NCI-H774 (cell line): ENCODE measurements around the gene LST1.

Source experiments
- DNase-seq: peaks from one replicate; lab custom pipeline; 2025; lab: John Stamatoyannopoulos, UW

LST1 gene

DNA sequence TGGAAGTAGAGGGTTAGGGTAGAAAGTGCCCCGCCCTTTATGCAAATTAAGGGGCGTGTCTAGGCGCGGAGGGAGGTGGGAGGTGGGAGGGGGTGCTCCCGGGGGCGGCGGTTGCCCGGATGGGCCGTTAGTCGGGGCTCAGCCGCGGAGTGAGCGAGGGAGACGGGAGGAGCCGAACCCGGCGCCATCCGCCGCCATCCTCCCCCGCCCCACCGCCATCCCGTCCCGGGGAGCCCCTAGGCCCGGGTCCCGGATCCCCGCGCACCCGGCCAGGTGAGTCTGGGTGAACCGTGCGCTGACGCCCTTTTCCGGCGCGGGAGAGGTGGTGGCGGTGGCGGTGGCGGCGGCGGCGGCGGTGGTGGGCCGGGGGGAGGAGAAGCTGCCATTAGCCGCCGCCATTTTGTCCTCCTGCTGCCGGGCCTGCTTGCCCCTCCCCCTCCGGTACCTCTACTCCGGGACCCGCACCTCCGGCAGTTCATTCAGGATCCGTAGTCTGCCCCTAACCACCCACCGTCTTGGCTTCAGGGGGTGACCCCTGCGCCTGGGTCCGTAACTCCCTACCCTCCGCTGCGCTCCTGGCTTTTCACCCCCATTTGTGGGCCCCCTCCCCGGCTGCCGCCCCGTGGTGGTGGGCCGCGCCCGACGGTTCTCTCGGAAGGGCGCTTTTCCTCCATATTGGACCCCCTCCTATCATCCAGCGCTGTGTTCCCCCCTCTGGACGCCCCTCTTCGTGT lies 34.7 kb downstream of the LST1 start, which contains the start of gene PRRC2A:
Gene PRRC2A (plus strand): TSS at position 130 of the 734 bp plus-strand sequence. CDS start 2,075 bp downstream, outside the sequence.
- peak; percentile 82 for DNase-seq

DNA sequence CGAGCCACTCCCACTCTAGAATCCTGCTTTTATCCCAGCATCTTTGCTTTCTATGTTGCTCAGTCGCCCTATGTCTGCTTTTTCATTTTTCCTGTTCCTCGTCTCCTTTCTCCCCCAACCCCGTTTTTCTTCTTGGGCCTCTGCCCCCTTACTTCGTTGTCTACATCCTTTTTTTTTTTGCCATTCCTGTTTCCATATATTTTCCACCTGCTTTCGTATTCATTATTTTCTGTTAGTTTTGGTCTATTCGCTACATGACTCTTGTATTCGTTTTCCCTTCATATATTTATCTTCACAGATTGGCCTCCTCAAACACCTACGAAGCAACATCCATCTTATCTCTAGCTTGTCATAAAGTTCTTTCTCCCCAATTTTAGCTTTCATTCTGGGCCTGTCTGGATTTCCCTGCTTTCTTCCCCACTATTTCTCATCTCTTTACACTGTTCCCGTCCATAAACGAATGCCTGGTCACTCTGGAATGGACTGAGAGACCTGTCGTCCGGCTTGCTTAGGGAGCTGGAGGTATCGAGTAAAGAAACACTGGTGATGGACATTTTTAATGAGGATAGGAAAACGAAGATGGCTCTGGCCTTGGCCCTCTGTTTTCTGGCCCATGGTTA lies 35.4 kb downstream of the LST1 start:
- DNase-seq = no peak

DNA sequence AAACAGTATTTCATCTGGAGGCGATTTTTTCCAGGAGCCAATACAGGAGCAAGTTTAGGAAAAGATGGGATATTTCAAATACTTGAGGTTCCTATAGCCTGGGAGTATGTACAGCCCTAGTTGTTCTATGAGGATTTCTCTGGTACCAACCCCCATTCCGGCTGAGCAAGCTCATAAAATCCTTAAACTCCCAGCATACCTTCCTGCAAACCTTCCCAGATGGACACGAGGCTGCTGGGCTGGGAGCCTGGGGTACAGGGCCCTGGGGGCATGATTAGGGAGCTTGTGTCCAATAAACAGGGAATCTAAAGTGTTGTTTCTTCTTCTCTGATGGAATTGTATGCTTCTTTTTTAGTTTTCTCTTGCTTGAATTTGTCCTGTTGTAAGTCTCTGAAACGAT lies 35.9 kb downstream of the LST1 start:
- no peak for DNase-seq

DNA sequence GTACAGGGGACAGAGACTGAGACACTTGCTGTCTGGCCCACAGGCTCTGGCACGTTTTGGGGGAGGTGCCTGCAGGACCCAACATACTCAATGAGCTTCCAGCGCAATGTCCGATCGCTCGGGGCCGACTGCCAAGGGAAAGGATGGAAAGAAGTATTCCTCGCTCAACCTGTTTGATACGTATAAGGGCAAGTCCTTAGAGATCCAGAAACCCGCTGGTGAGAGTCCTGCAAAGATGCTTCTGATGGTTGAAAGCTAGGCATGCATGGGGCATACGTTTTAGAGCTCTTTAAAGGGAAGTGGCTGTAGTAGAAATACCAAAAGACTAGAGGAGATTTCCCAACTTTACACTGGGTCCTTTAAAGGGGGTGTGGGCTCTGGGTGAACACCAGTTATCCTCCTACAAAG lies 36.6 kb downstream of the LST1 start:
- no peak for DNase-seq

DNA sequence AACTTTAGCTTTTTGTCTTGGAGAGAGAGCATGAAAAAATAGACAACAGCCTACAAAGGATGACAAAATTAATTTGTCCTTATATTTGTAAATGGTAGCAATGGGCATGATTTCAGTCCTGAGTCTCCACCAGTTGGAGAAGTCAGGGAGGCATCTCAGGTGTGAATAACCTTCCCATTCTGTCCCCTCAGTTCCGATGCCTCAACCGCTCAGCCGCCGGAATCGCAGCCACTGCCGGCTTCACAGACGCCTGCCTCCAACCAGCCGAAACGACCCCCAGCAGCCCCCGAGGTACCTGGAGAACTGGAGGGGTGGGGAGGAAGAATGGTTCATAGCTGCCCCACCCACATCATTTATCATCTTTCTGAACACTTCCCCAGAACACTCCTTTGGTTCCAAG lies 38.0 kb downstream of the LST1 start:
- DNase-seq = no peak

DNA sequence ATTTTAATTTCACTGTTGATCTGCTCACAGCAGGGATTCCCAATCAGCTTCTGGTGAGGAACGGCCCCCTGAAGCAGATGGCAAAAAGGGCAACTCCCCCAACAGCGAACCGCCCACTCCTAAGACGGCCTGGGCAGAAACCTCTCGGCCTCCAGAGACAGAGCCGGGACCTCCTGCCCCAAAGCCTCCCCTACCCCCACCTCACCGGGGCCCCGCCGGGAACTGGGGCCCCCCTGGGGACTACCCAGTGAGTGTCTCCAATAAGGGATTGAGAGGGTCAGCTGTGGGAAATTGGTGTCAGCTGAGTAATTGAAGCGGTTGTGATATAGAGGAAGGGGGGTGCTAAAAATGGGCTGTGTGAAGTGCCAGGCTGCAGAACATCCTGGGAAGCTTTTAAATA lies 40.9 kb downstream of the LST1 start:
- DNase-seq = no peak

DNA sequence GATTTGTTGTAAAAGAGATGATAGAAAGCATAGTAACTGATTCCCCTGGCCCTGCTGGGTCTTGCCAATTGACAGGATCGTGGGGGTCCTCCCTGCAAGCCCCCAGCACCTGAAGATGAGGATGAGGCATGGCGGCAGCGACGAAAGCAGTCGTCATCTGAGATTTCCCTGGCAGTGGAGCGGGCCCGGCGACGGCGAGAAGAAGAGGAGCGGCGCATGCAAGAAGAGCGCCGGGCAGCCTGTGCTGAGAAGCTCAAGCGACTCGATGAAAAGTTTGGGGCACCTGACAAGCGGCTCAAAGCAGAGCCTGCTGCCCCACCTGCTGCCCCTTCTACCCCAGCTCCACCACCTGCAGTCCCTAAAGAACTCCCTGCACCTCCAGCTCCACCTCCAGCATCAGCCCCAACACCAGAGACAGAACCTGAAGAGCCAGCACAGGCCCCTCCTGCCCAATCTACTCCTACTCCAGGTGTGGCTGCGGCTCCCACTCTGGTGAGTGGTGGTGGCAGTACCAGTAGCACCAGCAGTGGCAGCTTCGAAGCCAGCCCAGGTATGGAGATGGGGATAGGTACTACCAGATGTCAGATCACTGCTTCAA lies 41.7 kb downstream of the LST1 start:
- DNase-seq = no peak

DNA sequence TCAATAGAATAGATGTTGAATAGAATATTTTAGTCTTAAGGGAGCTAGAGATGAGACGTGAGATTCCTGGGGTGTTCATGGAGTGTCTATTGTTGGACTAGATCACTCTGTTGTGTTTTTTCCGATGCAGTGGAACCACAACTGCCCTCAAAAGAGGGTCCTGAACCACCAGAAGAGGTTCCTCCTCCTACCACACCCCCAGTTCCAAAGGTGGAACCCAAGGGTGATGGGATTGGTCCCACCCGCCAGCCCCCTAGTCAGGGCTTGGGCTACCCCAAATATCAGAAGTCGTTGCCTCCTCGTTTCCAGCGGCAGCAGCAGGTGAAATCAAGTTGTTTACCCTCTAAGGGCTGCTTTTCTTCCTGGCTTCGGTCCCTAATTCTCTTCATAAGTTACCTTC lies 42.9 kb downstream of the LST1 start:
- no peak for DNase-seq

DNA sequence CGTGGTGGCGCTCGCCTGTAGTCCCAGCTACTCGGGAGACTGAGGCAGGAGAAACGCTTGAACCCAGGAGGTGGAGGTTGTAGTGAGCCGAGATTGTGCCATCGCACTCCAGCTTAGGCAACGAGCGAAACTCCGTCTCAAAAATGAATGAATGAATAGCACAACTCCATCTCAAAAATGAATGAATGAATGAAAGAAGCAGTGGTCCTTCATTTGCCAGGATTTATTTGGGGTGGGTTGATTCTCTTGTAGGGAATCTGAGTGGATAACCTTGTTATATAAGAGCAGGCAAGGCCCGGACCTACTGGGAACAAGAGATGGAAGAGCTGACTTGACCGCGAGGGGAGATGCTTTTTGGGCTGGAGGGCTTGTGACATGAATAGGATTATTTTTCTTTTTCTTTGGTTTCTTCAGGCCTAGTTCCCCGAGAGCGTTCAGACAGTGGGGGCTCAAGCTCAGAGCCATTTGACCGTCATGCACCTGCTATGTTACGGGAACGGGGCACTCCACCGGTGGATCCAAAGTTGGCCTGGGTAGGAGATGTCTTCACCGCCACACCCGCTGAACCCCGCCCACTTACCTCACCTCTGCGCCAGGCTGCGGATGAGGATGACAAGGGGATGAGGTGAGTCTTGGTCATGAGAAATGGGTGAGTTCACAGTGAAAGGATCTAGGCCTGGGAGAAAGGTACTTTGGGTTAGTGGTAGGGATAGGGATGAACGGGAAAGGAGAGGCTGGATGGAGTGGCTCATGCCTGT lies 44.3 kb downstream of the LST1 start:
- DNase-seq = no peak

DNA sequence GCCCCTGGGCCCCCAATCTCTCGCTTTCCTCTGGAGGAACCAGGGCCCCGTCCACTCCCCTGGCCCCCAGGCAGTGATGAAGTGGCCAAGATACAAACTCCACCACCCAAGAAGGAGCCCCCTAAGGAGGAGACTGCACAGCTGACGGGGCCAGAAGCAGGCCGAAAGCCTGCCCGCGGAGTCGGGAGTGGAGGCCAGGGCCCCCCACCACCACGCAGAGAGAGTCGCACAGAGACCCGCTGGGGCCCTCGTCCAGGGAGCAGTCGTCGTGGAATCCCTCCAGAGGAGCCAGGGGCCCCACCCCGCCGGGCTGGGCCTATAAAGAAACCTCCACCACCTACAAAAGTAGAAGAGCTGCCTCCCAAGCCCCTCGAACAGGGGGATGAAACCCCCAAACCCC lies 45.1 kb downstream of the LST1 start:
- no peak for DNase-seq

DNA sequence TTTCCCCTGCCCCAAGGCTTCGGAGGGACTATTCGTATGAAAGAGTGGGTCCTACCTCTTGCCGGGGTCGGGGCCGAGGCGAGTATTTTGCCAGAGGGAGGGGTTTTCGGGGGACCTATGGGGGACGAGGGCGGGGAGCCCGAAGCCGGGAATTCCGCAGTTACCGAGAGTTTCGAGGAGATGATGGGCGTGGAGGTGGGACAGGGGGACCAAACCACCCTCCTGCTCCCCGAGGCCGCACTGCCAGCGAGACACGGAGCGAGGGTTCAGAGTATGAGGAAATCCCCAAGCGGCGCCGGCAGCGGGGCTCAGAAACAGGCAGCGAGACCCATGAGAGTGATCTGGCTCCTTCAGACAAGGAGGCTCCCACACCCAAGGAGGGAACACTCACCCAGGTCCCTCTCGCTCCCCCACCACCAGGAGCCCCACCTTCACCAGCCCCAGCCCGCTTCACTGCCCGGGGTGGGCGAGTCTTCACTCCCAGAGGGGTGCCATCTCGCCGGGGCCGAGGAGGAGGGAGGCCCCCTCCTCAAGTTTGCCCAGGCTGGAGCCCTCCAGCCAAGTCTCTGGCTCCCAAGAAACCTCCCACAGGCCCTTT lies 45.7 kb downstream of the LST1 start:
- DNase-seq = no peak

DNA sequence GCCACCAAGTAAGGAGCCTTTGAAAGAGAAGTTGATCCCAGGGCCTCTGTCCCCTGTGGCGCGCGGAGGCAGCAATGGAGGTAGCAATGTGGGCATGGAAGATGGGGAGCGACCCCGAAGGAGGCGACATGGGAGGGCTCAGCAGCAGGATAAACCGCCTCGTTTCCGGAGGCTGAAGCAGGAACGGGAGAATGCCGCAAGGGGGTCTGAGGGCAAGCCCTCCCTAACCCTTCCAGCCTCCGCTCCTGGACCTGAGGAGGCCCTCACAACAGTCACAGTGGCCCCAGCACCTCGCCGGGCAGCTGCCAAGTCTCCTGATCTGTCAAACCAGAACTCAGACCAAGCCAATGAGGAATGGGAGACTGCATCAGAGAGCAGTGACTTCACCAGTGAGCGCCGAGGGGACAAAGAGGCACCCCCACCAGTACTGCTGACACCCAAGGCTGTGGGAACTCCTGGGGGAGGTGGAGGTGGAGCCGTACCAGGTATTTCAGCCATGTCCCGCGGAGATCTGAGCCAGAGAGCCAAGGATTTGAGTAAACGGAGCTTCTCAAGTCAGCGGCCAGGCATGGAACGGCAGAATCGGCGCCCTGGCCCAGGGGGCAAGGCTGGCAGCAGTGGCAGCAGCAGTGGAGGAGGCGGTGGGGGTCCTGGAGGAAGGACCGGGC lies 46.3 kb downstream of the LST1 start:
- no peak for DNase-seq

DNA sequence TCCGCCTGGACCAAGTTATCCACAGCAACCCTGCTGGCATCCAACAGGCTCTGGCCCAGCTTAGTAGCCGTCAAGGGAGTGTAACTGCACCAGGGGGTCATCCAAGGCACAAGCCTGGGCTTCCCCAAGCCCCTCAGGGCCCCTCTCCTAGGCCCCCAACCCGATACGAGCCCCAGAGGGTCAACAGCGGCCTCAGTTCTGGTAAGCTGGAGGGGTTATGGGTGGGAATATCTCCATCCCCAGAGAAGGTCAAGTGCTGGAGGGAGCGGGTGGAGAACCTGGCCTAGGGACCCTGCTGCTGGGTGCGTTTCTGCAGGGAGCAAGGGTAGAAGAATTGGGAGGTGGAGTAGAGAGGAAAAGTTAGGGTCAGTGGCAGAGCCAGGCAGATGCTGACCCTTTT lies 47.4 kb downstream of the LST1 start:
- no peak for DNase-seq

DNA sequence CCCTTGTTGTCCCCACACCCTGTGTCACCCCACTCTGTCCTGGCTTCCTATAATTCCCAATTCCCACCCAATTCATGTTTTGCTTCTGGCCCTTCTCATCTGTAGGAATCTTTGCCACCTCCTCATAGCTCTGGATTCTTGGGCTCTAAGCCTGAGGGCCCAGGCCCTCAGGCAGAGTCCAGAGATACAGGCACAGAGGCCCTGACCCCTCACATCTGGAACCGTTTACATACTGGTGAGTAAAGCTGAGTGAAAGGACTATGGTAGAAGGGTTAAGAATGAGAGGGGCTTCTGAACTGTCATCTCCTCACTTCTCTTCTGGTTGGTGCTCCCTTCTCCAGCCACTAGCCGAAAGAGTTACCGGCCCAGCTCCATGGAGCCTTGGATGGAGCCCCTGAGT lies 48.1 kb downstream of the LST1 start:
- no peak for DNase-seq

DNA sequence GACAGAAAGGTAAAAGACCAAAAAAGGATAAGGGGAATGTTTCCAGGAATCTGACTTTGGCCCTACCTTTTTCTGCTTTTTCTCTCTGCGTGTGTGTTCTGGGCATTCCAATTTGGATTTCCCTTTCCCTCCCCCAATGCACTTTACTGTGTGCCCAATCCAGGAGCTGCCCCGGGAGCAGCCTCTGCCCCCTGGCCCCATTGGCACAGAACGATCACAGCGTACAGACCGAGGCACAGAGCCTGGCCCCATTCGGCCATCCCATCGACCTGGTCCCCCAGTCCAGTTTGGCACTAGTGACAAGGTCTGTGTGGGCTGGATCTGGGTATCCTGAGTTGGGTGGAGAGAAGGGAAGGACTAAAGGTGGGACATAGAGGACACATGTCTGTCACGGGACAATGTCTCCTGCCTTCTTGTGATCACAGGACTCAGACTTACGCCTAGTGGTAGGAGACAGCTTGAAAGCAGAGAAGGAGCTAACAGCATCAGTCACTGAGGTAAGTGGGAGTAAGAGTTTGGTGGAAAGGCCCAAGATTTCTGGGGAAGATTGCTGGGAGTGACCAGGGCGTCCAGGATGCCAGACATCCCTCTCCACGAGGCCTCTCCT lies 49.0 kb downstream of the LST1 start:
- no peak for DNase-seq

DNA sequence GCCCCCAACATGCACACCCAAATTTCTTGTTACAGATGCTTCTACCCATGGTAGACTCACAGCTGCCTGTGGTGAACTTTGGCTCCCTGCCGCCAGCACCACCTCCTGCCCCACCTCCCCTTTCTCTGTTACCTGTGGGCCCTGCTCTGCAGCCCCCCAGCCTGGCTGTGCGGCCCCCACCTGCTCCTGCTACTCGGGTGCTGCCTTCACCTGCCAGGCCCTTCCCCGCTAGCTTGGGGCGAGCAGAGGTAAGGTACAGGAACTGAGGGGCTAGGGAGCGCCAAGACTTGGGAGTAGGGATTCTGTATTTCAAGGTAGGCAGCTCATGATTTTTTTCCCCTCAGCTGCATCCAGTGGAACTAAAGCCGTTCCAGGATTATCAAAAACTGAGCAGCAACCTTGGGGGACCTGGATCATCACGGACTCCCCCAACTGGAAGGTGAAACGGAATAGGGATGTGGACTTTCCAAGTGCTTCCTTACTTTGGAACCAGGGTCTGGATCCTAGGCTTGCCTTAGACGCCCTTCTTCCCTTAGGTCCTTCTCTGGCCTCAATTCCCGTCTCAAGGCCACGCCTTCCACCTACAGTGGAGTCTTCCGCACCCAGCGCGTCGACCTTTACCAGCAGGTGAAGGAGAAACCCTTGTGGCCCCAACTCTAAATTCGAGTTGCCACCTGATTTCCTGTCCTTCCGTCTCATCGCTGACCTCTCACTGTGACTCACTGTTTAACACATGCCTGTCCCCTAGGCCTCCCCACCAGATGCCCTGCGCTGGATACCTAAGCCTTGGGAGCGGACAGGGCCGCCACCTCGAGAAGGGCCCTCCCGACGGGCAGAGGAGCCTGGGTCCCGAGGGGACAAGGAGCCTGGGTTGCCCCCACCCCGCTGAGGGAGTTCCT lies 50.9 kb downstream of the LST1 start:
- DNase-seq = no peak
